Left lobe of liver (tissue), 2 donors: Measurements from ENCODE around the gene CC2D2B. TPM values are rescaled to one million over a fixed set of nuclear protein-coding genes. Genes with fewer than 3 reads are reported as not detected.
"Not testable (repeated sequence)": the region's sequence is repeated elsewhere in the genome, so short reads cannot be mapped to it uniquely, and the experiment has no call there.

Experiments used
- ATAC-seq: fragments of 200-7000 bp; cut with Tn5 transposase; one replicate; pipeline ENCODE4 v1.9.1; 2020; ENCODE audit warnings: mild to moderate bottlenecking, moderate library complexity
- DNase-seq: peaks from one replicate; pipeline ENCODE4 v3.0.0-alpha.2; 2020; ENCODE audit warnings: low spot score
- total RNA-seq: library from RNA; stranded (reverse); gene quantifications from one replicate; pipeline ENCODE4 v1.2.1, GENCODE V29; 2021
- donor health status: DM: no; HTN: no; CAD: no; lungs with moderate emphysema.
- donor health status: DM: no; HTN: yes; CAD: no.

CC2D2B gene
- total RNA-seq, 1 donor from 2014 or later, result 0.10 TPM

DNA sequence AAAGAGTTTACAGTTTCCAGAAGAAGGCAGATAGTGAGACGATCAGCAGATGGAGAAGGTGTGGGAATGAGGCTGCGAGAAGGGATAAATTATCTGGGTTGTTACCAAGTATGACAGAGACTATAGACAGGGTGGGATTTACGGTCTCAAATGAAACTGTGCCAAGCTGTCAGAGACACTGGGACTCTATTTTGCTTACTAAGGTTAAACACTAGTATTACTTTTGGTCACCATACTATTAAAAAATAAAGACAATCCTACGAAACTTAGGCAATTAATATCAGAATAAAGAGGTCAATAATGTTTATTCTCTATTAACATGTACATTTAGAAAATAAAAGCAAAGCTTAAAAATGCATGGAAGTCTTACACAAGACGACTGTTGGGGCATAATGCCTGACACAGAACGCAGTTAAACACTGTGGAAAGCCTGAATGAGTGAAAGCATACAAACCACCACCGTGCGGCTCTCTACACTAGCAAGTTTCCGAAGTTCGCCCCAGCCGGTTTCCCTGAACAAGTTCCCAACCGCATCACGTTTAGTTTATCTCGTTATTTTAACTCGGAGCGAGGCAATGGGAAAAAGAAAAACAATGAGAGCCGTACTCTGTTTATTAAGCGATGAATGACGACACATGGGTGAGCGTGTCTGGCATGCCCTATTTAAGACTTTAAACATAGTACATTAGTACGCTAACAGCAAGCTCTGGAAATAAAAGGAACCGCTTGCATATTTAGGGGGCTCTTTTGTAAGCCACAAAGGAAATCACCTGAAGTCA is 909 bp upstream of the CC2D2B start:
- DNase-seq, result peak; percentile 57
- peak; percentile 65 for ATAC-seq

DNA sequence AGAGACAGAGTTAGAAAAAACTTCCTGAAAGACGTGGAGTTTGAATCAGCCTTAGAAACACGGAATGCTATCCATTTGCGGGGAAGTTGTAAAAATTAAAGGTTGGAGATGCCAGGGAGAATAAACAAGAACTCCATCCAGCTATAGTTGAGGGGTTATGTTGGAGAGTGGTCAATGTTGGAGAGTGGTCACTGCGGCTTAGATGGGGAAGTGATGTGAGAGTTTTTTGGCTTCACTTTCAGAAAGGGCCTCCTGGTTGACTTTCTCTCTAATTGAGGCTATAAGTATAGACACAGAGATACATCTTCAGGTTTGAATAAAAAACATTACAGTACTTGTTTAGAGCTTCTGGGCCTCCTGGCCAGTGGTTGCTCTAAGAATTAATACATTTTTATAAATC is 675 bp downstream of the CC2D2B start:
- DNase-seq, result no peak
- ATAC-seq, result no peak

DNA sequence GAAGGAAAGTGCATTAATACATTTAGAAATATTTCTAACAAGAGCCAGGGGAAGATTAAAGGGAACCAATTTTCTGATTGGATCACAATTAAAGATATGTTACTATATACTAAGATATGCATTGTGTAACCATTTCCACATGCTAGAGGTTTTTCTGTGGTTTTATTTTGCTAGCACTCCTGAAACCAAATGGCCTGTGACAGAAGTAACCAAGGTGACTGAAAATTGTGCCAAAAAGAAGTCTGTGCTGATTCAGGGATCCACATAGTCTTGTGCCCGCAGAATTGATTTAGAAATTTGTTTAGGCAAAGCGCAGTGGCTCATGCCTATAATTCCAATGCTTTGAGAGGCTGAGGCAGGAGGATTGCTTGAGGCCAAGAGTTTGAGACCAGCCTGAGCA is 1.8 kb downstream of the CC2D2B start:
- no peak for ATAC-seq
- DNase-seq, result no peak

DNA sequence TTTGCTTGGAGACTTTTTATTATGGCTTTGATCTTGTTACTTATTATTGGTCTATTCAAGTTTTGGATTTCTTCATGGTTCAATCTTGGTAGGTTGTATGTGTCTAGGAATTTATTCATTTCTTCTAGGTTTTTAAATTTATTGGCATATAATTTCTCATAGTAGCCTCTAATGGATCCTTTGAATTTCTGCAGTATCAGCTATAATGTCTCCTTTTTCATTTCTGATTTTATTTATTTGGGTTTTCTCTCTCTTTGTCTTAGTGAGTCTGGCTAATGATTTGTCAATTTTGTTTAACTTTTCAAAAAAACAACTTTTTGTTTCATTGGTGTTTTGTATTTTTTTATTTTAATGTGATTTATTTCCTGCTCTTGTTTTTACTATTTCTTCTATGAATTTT is 8.3 kb downstream of the CC2D2B start:
- not testable (repeated sequence) for DNase-seq, ATAC-seq

DNA sequence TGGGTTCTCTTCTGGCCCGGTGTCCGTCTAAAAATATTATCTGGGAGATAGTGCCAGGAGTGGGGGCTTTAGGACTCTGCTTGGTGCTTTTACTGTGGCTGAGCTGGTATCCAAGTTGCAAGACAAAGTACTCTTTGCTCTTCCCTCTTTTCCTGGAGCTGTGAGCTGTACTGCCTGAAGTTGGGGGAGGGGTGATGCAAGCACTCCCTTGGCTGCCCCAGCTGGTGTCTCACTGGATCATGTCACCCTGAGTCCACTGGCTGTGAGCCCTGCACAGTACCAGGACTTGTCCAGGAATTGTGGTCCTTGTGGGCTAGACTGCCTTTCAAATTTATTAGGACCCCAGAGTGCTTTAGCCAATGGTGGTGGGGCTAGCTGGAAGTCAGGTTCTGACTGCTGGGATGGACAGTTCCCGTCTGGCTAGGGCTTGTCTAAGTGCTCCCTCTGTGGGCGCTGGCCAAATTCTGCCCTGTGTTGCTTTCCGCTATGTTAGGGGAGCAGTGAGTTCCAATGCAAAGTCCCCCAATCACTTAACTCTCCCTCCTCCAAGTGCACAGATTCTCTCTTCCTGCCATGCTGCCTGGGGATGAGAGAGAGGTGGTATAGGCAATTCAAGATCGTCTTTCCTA is 13.1 kb downstream of the CC2D2B start:
- no peak for ATAC-seq
- DNase-seq, result no peak

DNA sequence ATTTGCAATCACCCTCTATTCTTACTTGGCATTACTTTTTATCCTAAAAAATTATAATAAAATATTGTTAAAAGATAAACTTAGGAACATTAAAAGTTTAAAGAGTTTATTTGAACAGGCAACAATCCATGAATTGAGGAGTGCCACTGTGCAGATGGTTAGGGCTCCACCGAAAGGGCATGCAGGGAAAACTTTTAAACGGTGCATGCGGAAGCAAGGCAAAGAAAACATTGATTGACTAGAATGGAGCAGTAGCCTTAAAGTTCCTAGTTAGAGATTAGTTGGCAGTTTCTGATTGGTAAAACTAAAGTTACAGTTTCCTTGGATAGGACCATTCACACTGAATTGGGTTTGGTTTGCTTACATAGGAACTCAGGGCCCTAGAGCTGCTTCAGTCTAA is 17.3 kb downstream of the CC2D2B start:
- DNase-seq, result no peak
- peak; percentile 69 for ATAC-seq

DNA sequence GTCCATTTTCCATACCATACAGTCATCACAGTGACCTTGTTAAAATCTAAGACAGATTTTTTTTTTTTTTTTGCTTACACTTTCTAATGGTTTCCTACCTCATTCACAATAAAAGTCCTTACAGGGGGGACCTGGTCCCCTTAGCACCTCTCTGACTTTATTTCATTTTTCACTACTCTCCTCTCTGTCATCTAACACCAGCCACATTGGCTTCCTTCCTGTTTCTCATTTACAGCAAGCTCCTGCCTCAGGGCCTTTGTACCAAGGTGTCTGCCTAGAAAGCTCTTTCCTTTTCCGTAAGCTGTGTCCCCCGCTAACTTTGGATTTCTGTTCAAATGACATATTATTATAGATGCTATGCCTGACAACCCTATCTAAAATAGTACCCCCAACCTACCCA is 27.7 kb downstream of the CC2D2B start:
- DNase-seq (no peak), ATAC-seq (no peak)

DNA sequence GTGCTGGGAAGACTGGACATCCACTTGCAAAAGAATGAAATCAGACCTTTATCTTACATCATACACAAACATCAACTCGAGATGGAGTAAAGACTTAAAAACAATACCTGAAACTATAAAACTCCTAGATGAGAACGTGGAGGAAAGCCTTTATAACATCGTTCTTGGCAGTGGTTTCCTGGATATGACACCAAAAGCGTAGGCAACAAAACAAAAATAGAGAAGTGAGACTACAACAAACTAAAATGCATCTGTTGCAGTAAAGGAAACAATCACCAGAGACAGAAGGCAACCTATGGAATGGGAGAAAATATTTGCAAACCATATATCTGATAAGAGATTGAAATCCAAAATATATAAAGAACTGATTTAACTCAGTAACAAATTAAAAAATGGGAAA is 33.3 kb downstream of the CC2D2B start:
- DNase-seq (no peak), ATAC-seq (no peak)

DNA sequence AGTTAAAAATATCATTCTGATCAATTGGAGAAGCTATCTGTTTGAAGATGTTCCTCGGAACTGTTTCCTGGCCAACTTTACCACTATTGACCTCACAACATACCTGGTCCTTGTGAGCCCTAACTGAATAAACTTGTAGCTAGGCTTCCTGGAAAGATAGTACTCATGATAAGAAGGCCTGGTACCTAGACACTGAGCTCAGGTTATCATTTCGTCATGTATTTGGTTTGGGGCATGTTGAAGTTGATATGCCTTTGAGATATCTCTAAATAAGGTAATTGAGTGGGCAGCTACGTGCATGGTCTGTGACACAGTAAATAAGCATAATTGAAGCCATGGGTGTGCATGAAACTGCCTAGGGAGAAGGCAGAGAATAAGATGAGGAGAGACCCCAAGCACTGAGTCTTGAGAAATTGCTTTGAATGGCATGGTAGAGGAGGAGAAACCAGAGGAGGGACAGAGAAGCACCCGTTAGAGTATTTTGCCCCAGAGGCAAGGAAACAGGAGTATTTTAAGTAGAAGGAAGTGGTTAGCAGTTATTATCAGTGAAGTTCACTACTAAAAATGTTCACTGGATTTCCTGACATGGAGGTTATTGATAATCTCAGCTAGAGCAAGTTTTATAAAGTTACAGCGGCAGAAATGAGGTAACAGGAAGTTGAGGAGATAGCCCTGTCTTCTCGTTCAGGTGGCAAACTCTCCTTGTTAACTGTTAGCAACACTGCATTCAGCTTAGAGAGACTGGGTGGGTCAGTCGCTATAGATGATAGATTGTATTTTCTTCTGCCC is 55.6 kb downstream of the CC2D2B start:
- DNase-seq (no peak), ATAC-seq (no peak)

DNA sequence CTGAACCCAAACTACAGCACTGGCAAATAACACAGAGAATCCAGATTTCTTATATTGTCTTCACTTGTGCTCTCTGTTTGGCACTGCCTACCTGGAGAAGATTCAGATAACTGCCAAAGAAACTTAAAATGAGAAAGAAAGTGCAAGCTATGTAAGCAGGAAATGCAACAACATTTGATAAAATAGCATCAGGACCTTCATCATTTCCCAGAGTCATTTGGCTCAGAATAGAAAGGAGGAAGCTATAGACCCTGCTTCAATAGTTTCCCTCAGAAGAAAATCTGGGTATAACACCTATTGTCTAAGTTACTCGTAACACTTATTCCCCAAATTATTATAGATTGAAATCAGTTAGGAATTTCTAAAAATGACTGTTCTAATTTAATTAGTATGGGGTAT is 56.2 kb downstream of the CC2D2B start:
- DNase-seq (no peak), ATAC-seq (no peak)

DNA sequence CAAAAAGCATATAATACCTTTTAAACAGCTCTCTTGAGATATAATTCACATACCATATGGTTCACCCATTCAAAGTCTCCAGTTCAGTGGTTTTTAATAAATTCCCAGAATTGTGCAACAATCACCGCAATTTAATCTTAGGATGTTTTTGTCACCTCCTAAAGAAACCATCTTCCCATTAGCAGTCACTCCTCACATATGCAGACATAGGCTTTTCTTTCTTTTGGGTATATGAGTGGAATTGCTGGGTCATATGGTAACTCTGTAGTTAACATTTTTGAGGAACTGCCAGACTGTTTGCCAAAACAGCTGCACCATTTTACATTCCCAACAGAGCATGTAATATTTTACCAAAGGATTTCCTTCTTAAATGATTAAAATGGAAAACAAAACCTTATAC is 57.0 kb downstream of the CC2D2B start:
- ATAC-seq (no peak), DNase-seq (no peak)

DNA sequence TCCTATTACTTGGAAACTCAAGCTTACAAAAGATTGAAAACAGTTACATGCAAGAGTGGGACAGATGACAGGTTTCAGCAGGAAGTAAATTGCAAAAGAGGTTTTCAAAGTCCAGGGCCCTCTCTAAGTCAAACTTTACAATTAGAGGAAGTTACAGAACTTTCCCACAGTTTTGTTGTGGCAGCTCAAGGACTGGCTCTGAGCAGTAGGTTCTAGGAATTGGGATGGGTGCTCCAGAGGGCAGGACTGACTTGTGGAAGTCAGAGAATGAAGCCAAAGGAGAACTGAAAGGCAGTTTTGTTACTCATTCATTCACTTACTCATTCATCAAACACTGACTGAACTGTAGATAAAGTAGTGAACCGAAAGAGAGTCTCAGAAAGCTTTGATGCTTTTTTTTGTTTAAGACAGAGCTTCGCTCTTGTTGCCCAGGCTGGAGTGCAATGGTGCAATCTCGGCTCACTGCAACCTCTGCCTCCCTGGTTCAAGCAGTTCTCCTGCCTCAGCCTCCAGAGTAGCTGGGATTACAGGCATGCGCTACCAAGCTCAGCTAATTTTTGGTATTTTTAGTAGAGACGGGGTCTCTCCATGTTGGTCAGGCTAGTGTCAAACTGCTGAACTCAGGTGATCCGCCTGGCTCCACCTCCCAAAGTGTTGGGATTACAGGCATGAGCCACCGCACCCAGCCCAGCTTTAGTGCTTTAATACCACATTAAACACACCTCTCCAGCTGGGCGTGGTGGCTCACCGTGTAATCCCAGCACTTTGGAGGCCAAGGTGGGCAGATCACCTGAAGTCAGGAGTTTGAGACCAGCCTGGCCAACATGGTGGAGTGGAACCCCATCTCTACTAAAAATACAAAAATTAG is 68.8 kb downstream of the CC2D2B start:
- ATAC-seq (peak; percentile 70), DNase-seq (no peak)

DNA sequence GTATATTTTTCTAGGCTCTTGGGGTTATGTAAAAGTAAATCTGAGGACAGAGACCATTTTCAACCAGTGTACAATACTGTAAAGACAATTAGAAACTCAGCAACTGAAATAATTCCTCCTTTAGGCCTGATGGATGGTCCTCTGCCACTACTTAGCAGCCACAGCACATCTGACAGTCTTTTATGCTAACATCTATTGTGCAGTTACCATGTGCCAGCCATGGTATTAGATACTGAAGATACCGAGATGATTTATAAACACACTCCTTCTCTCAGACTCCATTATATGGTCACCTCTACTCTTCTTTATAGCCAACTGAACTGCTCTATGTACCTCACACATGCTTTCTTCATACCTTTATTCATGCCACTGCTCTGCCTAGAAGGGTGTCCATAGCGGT is 74.4 kb downstream of the CC2D2B start:
- DNase-seq (no peak), ATAC-seq (no peak)

DNA sequence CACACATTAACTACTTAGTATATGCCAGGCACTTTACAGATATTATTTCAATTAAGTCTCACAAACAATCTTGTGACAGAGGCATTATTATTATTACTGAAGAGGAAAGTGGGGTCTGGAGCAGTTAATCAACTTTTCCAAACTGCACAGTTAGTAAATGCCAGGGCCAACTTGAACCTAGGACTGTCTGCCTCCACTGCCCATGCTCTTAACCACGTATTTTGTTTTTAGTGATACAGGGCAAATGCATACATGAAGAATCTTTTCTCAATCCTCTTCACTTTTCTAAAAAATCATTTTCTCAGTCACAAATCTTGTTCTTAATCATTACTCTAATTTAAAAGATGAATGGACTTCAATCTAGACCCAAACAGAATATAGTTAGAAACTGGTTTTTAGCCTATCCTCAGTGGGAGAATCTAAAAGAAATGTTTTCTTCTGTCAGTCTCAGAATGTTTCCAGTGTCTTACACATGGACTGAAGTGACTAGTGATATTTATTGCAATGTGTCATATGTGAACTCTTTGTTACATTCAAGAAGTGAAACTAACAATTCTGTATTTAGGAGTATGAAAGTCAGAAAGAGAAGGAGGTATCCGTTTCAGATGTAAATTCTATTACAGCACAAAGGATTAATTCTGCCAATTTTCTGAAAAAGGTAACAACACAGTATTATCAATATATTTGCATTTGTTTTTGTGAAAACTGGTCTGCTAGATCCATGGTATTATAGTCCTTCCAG is 80.1 kb downstream of the CC2D2B start:
- DNase-seq, result no peak
- ATAC-seq, result no peak

DNA sequence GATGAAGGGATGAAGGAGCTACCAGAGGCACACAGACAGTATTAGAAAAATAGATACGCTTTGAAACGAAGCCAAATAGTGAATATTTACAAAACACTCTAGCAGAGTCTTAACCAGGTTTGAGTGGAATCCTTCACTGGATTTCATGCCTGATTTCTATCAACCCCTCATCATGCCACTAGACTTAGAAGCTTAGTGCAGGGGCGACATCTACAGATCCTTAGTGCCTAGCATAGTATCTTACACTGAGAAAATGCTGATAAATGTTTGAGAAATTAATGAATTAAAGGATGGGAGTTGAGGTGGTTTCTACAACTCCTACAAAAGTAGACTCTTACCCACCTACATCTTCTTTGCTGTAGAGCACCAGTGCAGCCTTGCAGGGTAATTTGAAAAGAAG is 80.9 kb downstream of the CC2D2B start:
- ATAC-seq (no peak), DNase-seq (no peak)

DNA sequence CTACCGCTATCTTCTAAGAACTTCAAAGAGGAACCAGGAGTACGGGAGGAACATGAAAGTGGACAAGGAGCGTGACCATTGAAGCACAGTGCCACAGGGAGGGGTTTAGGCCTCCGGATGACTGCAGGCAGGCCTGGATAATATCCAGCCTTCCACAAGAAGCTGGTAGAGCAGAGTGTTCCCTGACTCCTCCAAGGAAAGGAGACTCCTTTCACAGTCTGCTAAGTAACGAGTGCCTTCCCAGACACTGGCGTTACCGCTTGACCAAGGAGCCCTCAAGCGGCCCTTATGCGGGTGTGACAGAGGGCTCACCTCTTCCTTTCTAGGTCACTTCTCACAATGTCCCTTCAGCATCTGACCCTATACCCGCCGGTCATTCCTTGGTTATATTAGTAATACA is 86.6 kb downstream of the CC2D2B start:
- not testable (repeated sequence) for DNase-seq

DNA sequence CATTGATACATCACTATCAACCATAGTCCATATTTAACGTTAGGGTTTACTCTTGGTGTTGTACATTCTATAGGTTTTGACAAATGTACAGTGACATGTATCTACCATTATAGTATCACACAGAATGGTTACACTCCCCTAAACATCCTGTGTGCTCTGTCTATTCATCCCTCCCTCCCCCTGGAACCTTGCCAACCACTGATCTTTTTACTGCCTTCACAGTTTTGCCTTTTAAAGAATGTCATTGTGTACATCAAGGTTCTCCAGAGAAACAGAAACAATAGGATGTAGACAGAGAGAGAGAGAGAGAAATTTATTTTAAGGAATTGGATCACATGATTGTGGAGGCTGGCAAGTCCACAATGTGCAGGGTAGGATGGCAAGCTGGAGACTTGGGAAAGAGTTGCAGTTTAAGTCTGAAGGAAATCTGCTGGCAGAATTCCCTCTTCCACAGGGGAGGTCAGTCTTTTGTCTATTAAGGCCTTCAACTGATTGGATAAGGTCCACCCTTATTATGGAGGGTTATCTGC is 90.5 kb downstream of the CC2D2B start:
- ATAC-seq (no peak), DNase-seq (no peak)

More for the DNA sequence above, 86.6 kb downstream of the CC2D2B start:
- not testable (repeated sequence) for ATAC-seq

DNA sequence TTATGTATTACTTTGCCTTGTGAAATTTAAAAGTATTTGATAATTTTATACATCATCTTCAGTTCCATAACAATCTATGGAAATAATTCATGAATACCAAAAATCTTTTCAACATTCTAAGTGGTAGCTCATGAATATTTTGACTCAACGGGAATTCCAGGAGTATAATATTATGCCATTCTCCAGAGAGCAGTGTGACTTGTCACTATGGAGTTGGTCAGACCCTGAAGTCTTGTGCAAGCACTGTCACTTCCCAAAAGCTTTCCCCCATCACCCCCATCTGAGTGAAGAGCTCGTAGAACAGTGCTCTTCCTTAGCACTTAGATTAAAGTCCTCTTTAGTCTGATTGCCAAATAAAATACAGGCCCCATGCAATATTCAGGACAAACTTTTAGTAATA is 106.2 kb downstream of the CC2D2B start:
- DNase-seq (no peak), ATAC-seq (no peak)

DNA sequence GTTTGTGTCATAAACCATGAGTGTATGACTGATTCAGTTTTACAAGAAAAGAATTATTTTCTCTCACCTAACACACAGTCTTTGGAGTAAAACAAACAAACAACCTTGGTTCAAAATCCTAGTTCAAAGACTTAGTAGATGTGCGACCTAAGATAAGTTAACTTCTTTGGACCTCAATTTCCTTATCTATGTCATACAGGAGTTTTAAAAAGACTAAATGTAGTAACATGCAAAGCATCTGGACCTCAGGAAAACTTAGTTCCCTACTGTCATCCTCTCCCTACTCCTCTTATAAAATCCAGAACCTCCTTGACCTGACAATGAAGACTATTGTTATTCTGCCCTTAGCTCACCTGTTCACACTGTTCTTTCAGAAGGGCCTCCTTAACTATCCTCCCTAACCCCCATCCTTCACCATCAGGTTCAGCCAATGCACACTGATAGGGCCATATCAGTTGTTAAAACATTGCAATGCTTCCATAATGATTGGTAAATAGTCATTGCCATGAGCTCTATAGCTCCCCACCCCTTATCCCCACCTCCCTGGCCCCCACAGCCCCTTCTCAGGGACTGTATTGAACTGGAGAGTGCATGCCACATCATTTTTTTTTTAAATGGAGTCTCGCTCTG is 106.8 kb downstream of the CC2D2B start:
- no peak for DNase-seq
- ATAC-seq, result no peak
